Neuron (in vitro differentiated cells): Measurements from ENCODE around the gene ALG6.
"Not testable (repeated sequence)": the region's sequence is repeated elsewhere in the genome, so short reads cannot be mapped to it uniquely, and the experiment has no call there.

Experiments
- H2AFZ ChIP-seq: one replicate; pipeline ENCODE4 v1.6.1; 2013; ENCODE audit warnings: low read depth, mild to moderate bottlenecking, inconsistent platforms, low read length, moderate library complexity
- H3K27me3 ChIP-seq: one replicate; pipeline ENCODE4 v1.6.1; 2013; ENCODE audit warnings: low read length; ENCODE audit not compliant: insufficient read depth
- H3K36me3 ChIP-seq: one replicate; pipeline ENCODE4 v1.6.1; 2013; ENCODE audit warnings: low read length; ENCODE audit not compliant: insufficient read depth
- H3K4me1 ChIP-seq: one replicate; pipeline ENCODE4 v1.6.1; 2013; ENCODE audit warnings: low read length; ENCODE audit not compliant: insufficient read depth
- H3K4me3 ChIP-seq: 2 replicates; pipeline ENCODE4 v1.5.1; 2013; ENCODE audit warnings: mild to moderate bottlenecking, low read length, moderate library complexity
- H3K9me3 ChIP-seq: one replicate; pipeline ENCODE4 v1.6.1; 2013; ENCODE audit warnings: low read length

The ALG6 gene

GRCh38 chr1:63405987-63406386 lies 38.6 kb downstream of the ALG6 start:
- Histone ChIP-seq H3K36me3 (peaks cover 6% of the 10 kb centered on the region), H3K4me1 (no peaks in the 10 kb centered on the region), H2AFZ (no peak overlapping the region), H3K4me3 (no peak overlapping the region), H3K27me3 (no peaks in the 10 kb centered on the region), H3K9me3 (no peaks in the 10 kb centered on the region)

DNA sequence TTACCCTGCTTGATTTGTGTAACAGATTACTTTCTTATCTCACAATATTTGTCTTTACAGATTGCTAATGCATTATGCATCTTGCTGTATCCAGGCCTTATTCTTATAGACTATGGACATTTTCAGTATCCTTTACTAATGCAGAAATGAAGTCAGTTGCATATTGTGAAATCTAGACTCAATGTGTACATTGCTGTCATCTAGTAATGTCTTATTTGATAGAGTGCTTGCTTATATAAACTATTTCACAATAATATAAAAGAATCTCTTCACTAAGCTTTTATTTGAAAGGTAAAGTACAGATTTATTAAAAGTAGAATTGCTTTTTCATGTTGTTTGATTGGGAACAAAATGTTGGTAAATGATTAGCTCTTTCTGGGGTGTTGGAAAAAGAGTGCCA lies 39.6 kb downstream of the ALG6 start:
- Histone ChIP-seq H3K9me3 (no peaks in the 10 kb centered on the region), H2AFZ (no peak overlapping the region), H3K4me3 (no peak overlapping the region), H3K36me3 (peaks cover 7% of the 10 kb centered on the region), H3K27me3 (no peaks in the 10 kb centered on the region), H3K4me1 (no peaks in the 10 kb centered on the region)

GRCh38 chr1:63408331-63408730 lies 40.9 kb downstream of the ALG6 start:
- Histone ChIP-seq H2AFZ (no peak overlapping the region), H3K27me3 (no peaks in the 10 kb centered on the region), H3K36me3 (peaks cover 13% of the 10 kb centered on the region), H3K4me1 (no peaks in the 10 kb centered on the region), H3K9me3 (no peaks in the 10 kb centered on the region), H3K4me3 (no peak overlapping the region)

GRCh38 chr1:63411066-63411465 lies 43.6 kb downstream of the ALG6 start:
- no peaks in the 10 kb centered on the region for H3K4me1 ChIP-seq
- no peak overlapping the region for H2AFZ ChIP-seq
- no peaks in the 10 kb centered on the region for H3K27me3 ChIP-seq
- H3K36me3 ChIP-seq, result peaks cover 10% of the 10 kb centered on the region
- no peak overlapping the region for H3K4me3 ChIP-seq
- no peaks in the 10 kb centered on the region for H3K9me3 ChIP-seq

- Histone ChIP-seq H3K4me1 (no peaks in the 10 kb centered on the region), H3K27me3 (no peaks in the 10 kb centered on the region), H3K9me3 (no peaks in the 10 kb centered on the region), H3K4me3 (no peak overlapping the region), H2AFZ (no peak overlapping the region), H3K36me3 (peaks cover 10% of the 10 kb centered on the region)
Measured at GRCh38 chr1:63413394-63413793, 46.0 kb downstream of the ALG6 start.

DNA sequence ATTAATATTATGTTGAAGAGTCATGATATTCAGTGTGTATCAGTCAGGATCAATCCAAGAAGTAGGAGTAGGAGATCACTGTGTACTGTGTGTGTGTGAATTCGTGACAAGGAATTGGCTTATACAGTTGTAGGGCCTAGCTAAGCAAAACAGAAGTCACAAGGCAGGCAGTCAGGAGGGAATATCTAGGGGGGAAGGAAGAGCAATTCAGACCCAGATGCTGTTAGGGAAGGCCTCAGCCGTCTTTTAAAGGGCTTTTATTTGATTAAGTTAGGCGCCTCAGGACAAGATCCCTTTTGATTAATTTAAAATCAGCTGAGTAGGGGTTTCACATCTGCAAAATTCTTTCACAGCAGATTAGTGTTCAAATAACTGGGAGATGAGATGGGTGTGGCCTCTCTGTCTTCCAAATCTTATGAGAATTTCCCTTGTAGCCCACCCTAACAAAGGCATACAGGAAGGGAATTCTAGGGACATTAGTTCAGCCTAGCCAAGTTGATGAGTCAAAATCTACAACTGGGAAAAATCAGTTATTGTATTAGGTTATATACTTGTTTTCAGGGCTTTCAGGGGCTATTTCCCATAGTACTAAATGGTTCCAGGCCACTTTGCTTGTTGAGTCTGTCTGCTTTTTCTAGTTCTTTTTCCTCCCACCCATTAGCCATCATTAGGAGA lies 47.4 kb downstream of the ALG6 start:
- Histone ChIP-seq H3K9me3 (no peaks in the 10 kb centered on the region), H3K27me3 (no peaks in the 10 kb centered on the region)

DNA sequence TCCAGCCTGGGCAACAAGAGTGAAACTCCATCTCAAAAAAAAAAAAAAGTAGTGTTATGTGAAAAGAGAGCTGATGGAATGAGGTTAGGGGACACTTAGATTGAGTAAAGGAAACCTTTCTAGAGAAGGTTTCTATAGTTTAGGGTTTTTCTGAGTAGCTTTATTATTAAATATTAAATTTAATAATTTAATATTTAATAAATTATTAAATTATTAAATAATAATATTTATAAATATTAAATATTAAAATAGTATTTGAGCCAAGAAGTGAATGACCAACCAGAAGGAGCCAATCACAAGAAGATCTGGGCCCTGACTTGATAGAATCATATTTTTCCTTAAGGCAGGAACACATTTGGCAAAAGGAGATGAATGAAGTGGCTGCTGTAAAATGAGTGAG lies 50.7 kb downstream of the ALG6 start:
- peaks cover 1% of the 10 kb centered on the region for H3K36me3 ChIP-seq
- no peak overlapping the region for H2AFZ ChIP-seq
- H3K4me1 ChIP-seq, result no peaks in the 10 kb centered on the region
- H3K9me3 ChIP-seq, result no peaks in the 10 kb centered on the region
- H3K4me3 ChIP-seq, result no peak overlapping the region
- H3K27me3 ChIP-seq, result no peaks in the 10 kb centered on the region

More for the DNA sequence above, 47.4 kb downstream of the ALG6 start:
- Histone ChIP-seq H3K4me1 (no peaks in the 10 kb centered on the region), H3K4me3 (no peak overlapping the region), H2AFZ (no peak overlapping the region), H3K36me3 (peaks cover 10% of the 10 kb centered on the region)

DNA sequence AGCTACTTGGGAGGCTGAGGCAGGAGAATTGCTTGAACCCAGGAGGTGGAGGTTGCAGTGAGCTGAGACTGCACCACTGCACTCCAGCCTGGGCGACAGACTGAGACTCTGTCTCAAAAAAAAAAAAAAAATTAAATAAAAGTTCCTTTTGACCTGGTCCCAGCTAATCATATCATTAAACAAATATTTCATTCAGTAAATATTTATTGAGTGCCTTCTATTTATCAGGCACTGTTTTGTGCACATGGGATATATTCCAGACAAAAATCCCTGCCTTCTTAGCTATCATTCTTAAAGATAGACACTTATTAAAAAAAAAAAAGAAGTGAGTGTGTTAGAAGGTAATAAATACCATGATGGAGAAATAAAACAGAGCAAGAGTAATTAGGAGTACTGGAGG lies 53.3 kb downstream of the ALG6 start:
- H3K27me3 ChIP-seq, H3K4me3 ChIP-seq, H3K9me3 ChIP-seq, H3K36me3 ChIP-seq, H2AFZ ChIP-seq, H3K4me1 ChIP-seq: not testable (repeated sequence)

GRCh38 chr1:63423649-63424048 lies 56.2 kb downstream of the ALG6 start:
- Histone ChIP-seq H2AFZ (no peak overlapping the region), H3K4me3 (no peak overlapping the region), H3K4me1 (no peaks in the 10 kb centered on the region), H3K27me3 (no peaks in the 10 kb centered on the region), H3K36me3 (no peaks in the 10 kb centered on the region), H3K9me3 (no peaks in the 10 kb centered on the region)

- Histone ChIP-seq H3K9me3 (peaks cover 5% of the 10 kb centered on the region), H3K4me3 (no peak overlapping the region), H3K27me3 (no peaks in the 10 kb centered on the region), H3K36me3 (peaks cover 3% of the 10 kb centered on the region), H2AFZ (no peak overlapping the region), H3K4me1 (no peaks in the 10 kb centered on the region)
Measured at GRCh38 chr1:63428815-63429214, 61.4 kb downstream of the ALG6 start.

DNA sequence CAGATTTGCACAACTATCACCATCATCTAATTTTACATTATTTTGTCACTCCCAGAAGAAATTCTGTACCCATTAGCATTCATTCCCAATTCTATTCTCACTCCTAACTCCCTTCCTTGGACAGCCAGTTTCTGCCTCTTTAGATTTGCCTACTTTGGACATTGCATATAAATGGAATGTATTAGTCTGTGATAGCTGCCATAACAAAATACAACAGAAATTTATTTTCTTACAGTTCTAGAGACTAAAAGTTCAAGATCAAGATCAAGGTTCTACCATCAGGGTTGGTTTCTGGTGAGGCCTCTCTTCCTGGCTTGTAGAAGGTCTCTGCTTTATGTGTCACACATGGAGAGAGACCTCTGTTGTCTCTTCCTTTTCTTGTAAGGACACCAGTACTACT lies 61.9 kb downstream of the ALG6 start:
- H3K4me1 ChIP-seq, result no peaks in the 10 kb centered on the region
- no peaks in the 10 kb centered on the region for H3K27me3 ChIP-seq
- H3K36me3 ChIP-seq, result peaks cover 3% of the 10 kb centered on the region
- no peak overlapping the region for H3K4me3 ChIP-seq
- H3K9me3 ChIP-seq, result peaks cover 5% of the 10 kb centered on the region
- no peak overlapping the region for H2AFZ ChIP-seq

GRCh38 chr1:63435161-63435560 lies 67.7 kb downstream of the ALG6 start:
- Histone ChIP-seq H3K4me3 (no peak overlapping the region), H2AFZ (no peak overlapping the region), H3K27me3 (no peaks in the 10 kb centered on the region), H3K9me3 (peaks cover 5% of the 10 kb centered on the region), H3K36me3 (peaks cover 2% of the 10 kb centered on the region), H3K4me1 (no peaks in the 10 kb centered on the region)

- H3K27me3 ChIP-seq, result no peaks in the 10 kb centered on the region
- H3K4me3 ChIP-seq, result no peak overlapping the region
- no peak overlapping the region for H2AFZ ChIP-seq
- peaks cover 2% of the 10 kb centered on the region for H3K36me3 ChIP-seq
- no peaks in the 10 kb centered on the region for H3K9me3 ChIP-seq
- no peaks in the 10 kb centered on the region for H3K4me1 ChIP-seq
Measured at GRCh38 chr1:63442141-63442475, 74.7 kb downstream of the ALG6 start.

GRCh38 chr1:63448731-63449246 lies 81.4 kb downstream of the ALG6 start:
- H2AFZ ChIP-seq, result no peak overlapping the region
- no peaks in the 10 kb centered on the region for H3K27me3 ChIP-seq
- peaks cover 2% of the 10 kb centered on the region for H3K36me3 ChIP-seq
- H3K4me3 ChIP-seq, result no peak overlapping the region
- no peaks in the 10 kb centered on the region for H3K4me1 ChIP-seq
- no peaks in the 10 kb centered on the region for H3K9me3 ChIP-seq
